CD14-positive monocyte (primary cell): Measurements from ENCODE around the gene CST4. TPM values are rescaled to one million over a fixed set of nuclear protein-coding genes. Genes with fewer than 3 reads are reported as not detected.
A peak's percentile ranks its signal among the peaks of the same experiment; 100 is the strongest.

Source experiments
- DNase-seq, 3 donors: peaks; one replicate each; pipeline ENCODE4 v3.0.0-alpha.2; 2011 to 2022
- H2AFZ ChIP-seq: 2 replicates; pipeline ENCODE4 v1.6.0; 2012; ENCODE audit warnings: mild to moderate bottlenecking, low read depth, low read length, inconsistent platforms; ENCODE audit not compliant: insufficient read depth, poor library complexity, severe bottlenecking
- H3K27ac ChIP-seq, 2 donors: 1 replicate in 1 of 2; 2 replicates in 1 of 2; pipeline ENCODE4 v1.5.1; 2012 to 2013; ENCODE audit warnings: low read length in 2 of 2, control low read depth in 1 of 2, inconsistent platforms in 1 of 2, low read depth in 1 of 2, mild to moderate bottlenecking in 1 of 2
- H3K27me3 ChIP-seq, 2 donors: one replicate each; pipeline versions ENCODE4 v1.6.0 to v1.6.1; 2011 to 2013; ENCODE audit warnings: low read length in 2 of 2; ENCODE audit not compliant: control insufficient read depth in 2 of 2, insufficient read depth in 2 of 2
- H3K36me3 ChIP-seq, 2 donors: replicated peaks in 1 of 2; 1 replicate in 1 of 2; 2 replicates in 1 of 2; pipeline versions ENCODE4 v1.5.1 to v1.6.1; 2012 to 2013; ENCODE audit warnings: low read length in 2 of 2, control low read depth in 1 of 2, inconsistent platforms in 1 of 2, mild to moderate bottlenecking in 1 of 2; ENCODE audit not compliant: insufficient read depth in 2 of 2, control insufficient read depth in 1 of 2
- H3K4me1 ChIP-seq, 2 donors: 1 replicate in 1 of 2; 2 replicates in 1 of 2; pipeline versions ENCODE4 v1.5.1 to v1.6.1; 2012 to 2013; ENCODE audit warnings: low read length in 2 of 2, control low read depth in 1 of 2, inconsistent platforms in 1 of 2, mild to moderate bottlenecking in 1 of 2, moderate library complexity in 1 of 2; ENCODE audit not compliant: insufficient read depth in 2 of 2, control insufficient read depth in 1 of 2
- H3K4me2 ChIP-seq: replicated peaks from 2 replicates; pipeline ENCODE3; 2012; ENCODE audit warnings: low read length, moderate library complexity, mild to moderate bottlenecking; ENCODE audit not compliant: poor library complexity, severe bottlenecking; ENCODE audit errors: extremely low read depth
- H3K4me3 ChIP-seq, 3 experiments: fragments of 200-600 bp in 1 of 3; sonication (generic) in 1 of 3; replicated peaks in 1 of 3; 1 replicate in 2 of 3; 2 replicates in 1 of 3; pipeline ENCODE4 v1.5.1; 2011 to 2013; ENCODE audit warnings: low read length in 3 of 3, mild to moderate bottlenecking in 3 of 3, control low read depth in 2 of 3, low read depth in 2 of 3, inconsistent platforms in 1 of 3, moderate library complexity in 1 of 3
- H3K79me2 ChIP-seq: 2 replicates; pipeline ENCODE4 v1.6.0; 2012; ENCODE audit warnings: mild to moderate bottlenecking, control low read depth, inconsistent platforms, low read length, moderate library complexity; ENCODE audit not compliant: insufficient read depth
- H3K9ac ChIP-seq: 2 replicates; pipeline ENCODE4 v1.6.0; 2017; ENCODE audit warnings: low read length, mild to moderate bottlenecking; ENCODE audit not compliant: insufficient read depth, poor library complexity, severe bottlenecking
- H3K9me3 ChIP-seq, 2 donors: replicated peaks in 1 of 2; 1 replicate in 1 of 2; 2 replicates in 1 of 2; pipeline versions ENCODE4 v1.5.1 to v1.6.1; 2012 to 2013; ENCODE audit warnings: low read length in 2 of 2, control low read depth in 1 of 2; ENCODE audit not compliant: control insufficient read depth in 1 of 2, insufficient read depth in 1 of 2
- H4K20me1 ChIP-seq: 2 replicates; pipeline ENCODE4 v1.6.0; 2012; ENCODE audit warnings: mild to moderate bottlenecking, low read length, control low read depth, moderate library complexity; ENCODE audit not compliant: insufficient read depth
- H3K27ac Mint-ChIP-seq, 7 donors: one replicate each; pipeline ENCODE4 v1.8.0; 2020; ENCODE audit warnings: mild to moderate bottlenecking in 7 of 7, mixed read lengths in 7 of 7, moderate library complexity in 6 of 7, inconsistent platforms in 2 of 7
- H3K27me3 Mint-ChIP-seq, 3 donors: one replicate each; pipeline ENCODE4 v1.8.0; 2021 to 2022; ENCODE audit warnings: low read depth in 3 of 3, mild to moderate bottlenecking in 3 of 3, mixed read lengths in 3 of 3, moderate library complexity in 3 of 3, inconsistent platforms in 1 of 3
- H3K36me3 Mint-ChIP-seq, 2 donors: one replicate each; pipeline ENCODE4 v1.8.0; 2020; ENCODE audit warnings: mixed read lengths in 2 of 2, inconsistent platforms in 1 of 2, mild to moderate bottlenecking in 1 of 2
- H3K4me1 Mint-ChIP-seq: one replicate; pipeline ENCODE4 v1.8.0; 2020; ENCODE audit warnings: mild to moderate bottlenecking, mixed read lengths
- H3K4me3 Mint-ChIP-seq, 2 donors: one replicate each; pipeline ENCODE4 v1.8.0; 2020; ENCODE audit warnings: mild to moderate bottlenecking in 2 of 2, mixed read lengths in 2 of 2, moderate library complexity in 1 of 2
- H3K9me3 Mint-ChIP-seq, 7 donors: one replicate each; pipeline ENCODE4 v1.8.0; 2020 to 2022; ENCODE audit warnings: mixed read lengths in 7 of 7, mild to moderate bottlenecking in 6 of 7, moderate library complexity in 6 of 7, inconsistent platforms in 2 of 7
- CTCF ChIP-seq: fragments of 200-600 bp; IDR thresholded peaks from one replicate; pipeline ENCODE4 v1.8.0; 2022; ENCODE audit warnings: antibody characterized with exemption, mild to moderate bottlenecking
- WGBS: methylation state at CpG from one replicate; pipeline ENCODE4 v1.1.5; 2013; ENCODE audit warnings: missing lambda C conversion rate; ENCODE audit not compliant: insufficient coverage; 5-methylcytosine and 5-hydroxymethylcytosine counted together
- intact Hi-C, 2 donors: fragments of 100-400 bp; cut with micrococcal nuclease; formaldehyde crosslinking; loops; one replicate each; pipeline versions ENCODE4 v1.15.0 to v1.15.1; 2023
- polyA plus RNA-seq, 3 donors: library from polyadenylated mRNA; depleted of rRNA in 1 of 3; unstranded in 2 of 3; stranded (reverse) in 1 of 3; fragments of 300-500 nt in 2 of 3; fragments of >200 nt in 1 of 3; fragmentation: Illumina TruSeq in 2 of 3; gene quantifications; 1 replicate in 2 of 3; 2 replicates in 1 of 3; pipeline ENCODE4 v1.2.3, GENCODE V29; 2012 to 2021

The CST4 gene
- polyA plus RNA-seq, 3 donors, result not detected

GRCh38 chr20:23669327-23669726 is 19.5 kb downstream of the CST4 start:
- peaks cover 0 to 2% (median 0%) of the 10 kb centered on the region in 3 donors for H3K27me3 Mint-ChIP-seq
- Histone ChIP-seq H3K27me3 (no peaks in the 10 kb centered on the region), H3K4me3 (no peak overlapping the region), H3K79me2 (no peaks in the 10 kb centered on the region), H3K9me3 (no peaks in the 10 kb centered on the region), H3K9ac (no peak overlapping the region), H3K27ac (no peak overlapping the region), H2AFZ (no peak overlapping the region), H4K20me1 (no peaks in the 10 kb centered on the region), H3K4me1 (peaks cover 4 to 5% of the 10 kb centered on the region in 2 donors), H3K36me3 (no peaks in the 10 kb centered on the region), H3K4me2 (no peak overlapping the region)
- no peak overlapping the region for H3K4me3 Mint-ChIP-seq
- WGBS, result 100% methylated on average over 1 of the region's 1 CpG
- no peak overlapping the region for H3K27ac Mint-ChIP-seq
- peaks cover 0 to 4% (median 0%) of the 10 kb centered on the region in 7 donors for H3K9me3 Mint-ChIP-seq
- no peak for DNase-seq
- no peaks in the 10 kb centered on the region for H3K36me3 Mint-ChIP-seq
- intact Hi-C loops, result loop anchor here in 1 of 2 donors (5.0 kb wide), 1 partner anchor 328 kb away; no protein-coding TSS in a partner anchor
- no peak for TF ChIP-seq CTCF
- peaks cover 6% of the 10 kb centered on the region for H3K4me1 Mint-ChIP-seq

GRCh38 chr20:23668477-23668951 is 20.3 kb downstream of the CST4 start:
- Histone ChIP-seq H3K4me3 (no peak overlapping the region), H3K4me2 (no peak overlapping the region), H3K79me2 (no peaks in the 10 kb centered on the region), H3K4me1 (peaks cover 4 to 5% of the 10 kb centered on the region in 2 donors), H3K9me3 (no peaks in the 10 kb centered on the region), H4K20me1 (no peaks in the 10 kb centered on the region), H3K27ac (no peak overlapping the region), H3K36me3 (no peaks in the 10 kb centered on the region), H3K9ac (no peak overlapping the region), H2AFZ (no peak overlapping the region), H3K27me3 (no peaks in the 10 kb centered on the region)
- peaks cover 6% of the 10 kb centered on the region for H3K4me1 Mint-ChIP-seq
- intact Hi-C loops, result loop anchor here in 1 of 2 donors (5.0 kb wide), 1 partner anchor 329 kb away; no protein-coding TSS in a partner anchor
- H3K9me3 Mint-ChIP-seq, result peaks cover 0 to 4% (median 0%) of the 10 kb centered on the region in 7 donors
- no peak overlapping the region for H3K27ac Mint-ChIP-seq
- no peak overlapping the region for H3K4me3 Mint-ChIP-seq
- DNase-seq, result peak; percentile 52 to 66 (median 63)
- peaks cover 0 to 2% (median 2%) of the 10 kb centered on the region in 3 donors for H3K27me3 Mint-ChIP-seq
- no peaks in the 10 kb centered on the region for H3K36me3 Mint-ChIP-seq
- 0% methylated on average over 1 of the region's 4 CpGs for WGBS
- peak; percentile 90 for TF ChIP-seq CTCF
